ENCODE measurements around the gene USP13.

DNA sequence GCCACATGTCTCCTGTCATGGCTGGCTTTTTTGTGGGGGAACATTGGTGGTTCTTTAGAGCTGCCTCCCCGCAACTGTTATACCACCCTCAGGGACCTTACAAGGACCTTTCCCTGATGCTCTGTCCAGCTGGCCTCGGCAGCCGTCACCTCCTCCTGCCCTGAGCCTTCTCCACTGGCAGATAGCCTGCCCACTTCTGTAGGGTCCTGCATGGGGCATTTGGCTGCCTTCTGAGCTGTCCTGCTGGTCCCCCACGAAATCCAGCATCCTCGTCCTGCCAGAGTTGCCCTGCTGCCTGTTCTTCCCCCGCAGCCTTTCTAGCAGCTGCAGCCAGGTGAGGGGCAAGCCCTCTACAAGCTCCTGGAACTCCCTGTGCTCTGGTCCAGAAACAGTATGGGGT, 86.2 kb downstream of the USP13 start:
- TF ChIP-seq, protein P1, sequence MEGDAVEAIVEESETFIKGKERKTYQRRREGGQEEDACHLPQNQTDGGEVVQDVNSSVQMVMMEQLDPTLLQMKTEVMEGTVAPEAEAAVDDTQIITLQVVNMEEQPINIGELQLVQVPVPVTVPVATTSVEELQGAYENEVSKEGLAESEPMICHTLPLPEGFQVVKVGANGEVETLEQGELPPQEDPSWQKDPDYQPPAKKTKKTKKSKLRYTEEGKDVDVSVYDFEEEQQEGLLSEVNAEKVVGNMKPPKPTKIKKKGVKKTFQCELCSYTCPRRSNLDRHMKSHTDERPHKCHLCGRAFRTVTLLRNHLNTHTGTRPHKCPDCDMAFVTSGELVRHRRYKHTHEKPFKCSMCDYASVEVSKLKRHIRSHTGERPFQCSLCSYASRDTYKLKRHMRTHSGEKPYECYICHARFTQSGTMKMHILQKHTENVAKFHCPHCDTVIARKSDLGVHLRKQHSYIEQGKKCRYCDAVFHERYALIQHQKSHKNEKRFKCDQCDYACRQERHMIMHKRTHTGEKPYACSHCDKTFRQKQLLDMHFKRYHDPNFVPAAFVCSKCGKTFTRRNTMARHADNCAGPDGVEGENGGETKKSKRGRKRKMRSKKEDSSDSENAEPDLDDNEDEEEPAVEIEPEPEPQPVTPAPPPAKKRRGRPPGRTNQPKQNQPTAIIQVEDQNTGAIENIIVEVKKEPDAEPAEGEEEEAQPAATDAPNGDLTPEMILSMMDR (IDR thresholded peaks at IDR 0.05) = no peak
- no peak for TF ChIP-seq EZH2 (IDR thresholded peaks at IDR 0.05; ENCODE audit: borderline replicate concordance, insufficient read depth, low read depth, low read length, poor library complexity, severe bottlenecking)
